ENCODE measurements around the gene CD93. TPM values are rescaled to one million over a fixed set of nuclear protein-coding genes. Genes with fewer than 3 reads are reported as not detected.

Gene CD93
- polyA plus RNA-seq, 4 donors, result 0.67 to 36.7 (median 8.9) TPM

- Histone ChIP-seq H3K27me3 (ENCODE audit: control insufficient read depth in 3 of 3, insufficient read depth in 3 of 3, low read length in 3 of 3) (peaks cover 14 to 69% (median 30%) of the 10 kb centered on the region in 3 donors), H3K36me3 (ENCODE audit: control insufficient read depth in 3 of 3, insufficient read depth in 2 of 3, low read depth in 1 of 3, low read length in 3 of 3) (no peaks in the 10 kb centered on the region), H3K27ac (ENCODE audit: low read depth in 1 of 3, low read length in 2 of 3) (peak overlapping the region in 2 of 3 donors; percentile 25 to 88), H3K4me1 (ENCODE audit: control insufficient read depth in 3 of 3, insufficient read depth in 2 of 3, low read depth in 1 of 3, low read length in 2 of 3) (peaks cover 0 to 13% (median 2%) of the 10 kb centered on the region in 3 donors), H3K4me3 (ENCODE audit: low read depth in 1 of 3, low read length in 3 of 3) (peak overlapping the region; percentile 4 to 39 (median 19)), H3K9me3 (ENCODE audit: control insufficient read depth in 2 of 2, insufficient read depth in 1 of 2, low read depth in 1 of 2, low read length in 1 of 2) (no peaks in the 10 kb centered on the region)
- DNase-seq, result peak; percentile 24 to 42
- WGBS, 3 donors, result 4 to 6% (median 6%) methylated on average over 83 to 92 of the region's 92 CpGs
- no peak for FAIRE-seq
Observed at GRCh38 chr20:23048283-23049200, 37.6 kb downstream of the CD93 start.

GRCh38 chr20:23047738-23048214 lies 38.3 kb downstream of the CD93 start:
- Histone ChIP-seq H3K4me1 (ENCODE audit: control insufficient read depth in 3 of 3, insufficient read depth in 2 of 3, low read depth in 1 of 3, low read length in 2 of 3) (peaks cover 0 to 13% (median 2%) of the 10 kb centered on the region in 3 donors), H3K4me3 (ENCODE audit: low read depth in 1 of 3, low read length in 3 of 3) (peak overlapping the region in 2 of 3 donors; percentile 18 to 31), H3K27me3 (ENCODE audit: control insufficient read depth in 3 of 3, insufficient read depth in 3 of 3, low read length in 3 of 3) (peaks cover 14 to 63% (median 26%) of the 10 kb centered on the region in 3 donors), H3K9me3 (ENCODE audit: control insufficient read depth in 2 of 2, insufficient read depth in 1 of 2, low read depth in 1 of 2, low read length in 1 of 2) (no peaks in the 10 kb centered on the region), H3K36me3 (ENCODE audit: control insufficient read depth in 3 of 3, insufficient read depth in 2 of 3, low read depth in 1 of 3, low read length in 3 of 3) (no peaks in the 10 kb centered on the region), H3K27ac (ENCODE audit: low read depth in 1 of 3, low read length in 2 of 3) (peak overlapping the region in 1 of 3 donors; percentile 88)
- FAIRE-seq (no peak), DNase-seq (peak in 1 of 2 donors; percentile 10)
- 10 to 21% (median 15%) methylated on average over 40 to 47 of the region's 47 CpGs for WGBS, 3 donors

GRCh38 chr20:23047001-23047737 lies 39.0 kb downstream of the CD93 start:
- H3K36me3 ChIP-seq (ENCODE audit: control insufficient read depth in 3 of 3, insufficient read depth in 2 of 3, low read depth in 1 of 3, low read length in 3 of 3), result no peaks in the 10 kb centered on the region
- no peak for DNase-seq
- peaks cover 11 to 58% (median 25%) of the 10 kb centered on the region in 3 donors for H3K27me3 ChIP-seq (ENCODE audit: control insufficient read depth in 3 of 3, insufficient read depth in 3 of 3, low read length in 3 of 3)
- H3K4me1 ChIP-seq (ENCODE audit: control insufficient read depth in 3 of 3, insufficient read depth in 2 of 3, low read depth in 1 of 3, low read length in 2 of 3), result peaks cover 0 to 13% (median 2%) of the 10 kb centered on the region in 3 donors
- no peak for FAIRE-seq
- H3K9me3 ChIP-seq (ENCODE audit: control insufficient read depth in 2 of 2, insufficient read depth in 1 of 2, low read depth in 1 of 2, low read length in 1 of 2), result no peaks in the 10 kb centered on the region
- no peak overlapping the region for H3K27ac ChIP-seq (ENCODE audit: low read depth in 1 of 3, low read length in 2 of 3)
- WGBS, 3 donors, result 56 to 61% (median 57%) methylated on average over 13 of the region's 13 CpGs
- peak overlapping the region in 2 of 3 donors; percentile 18 to 31 for H3K4me3 ChIP-seq (ENCODE audit: low read depth in 1 of 3, low read length in 3 of 3)

GRCh38 chr20:23046431-23046830 lies 39.7 kb downstream of the CD93 start:
- FAIRE-seq, result no peak

GRCh38 chr20:23043376-23043775 lies 42.7 kb downstream of the CD93 start:
- 15 to 51% (median 26%) methylated on average over 6 of the region's 6 CpGs for WGBS, 3 donors
- Histone ChIP-seq H3K27me3 (ENCODE audit: control insufficient read depth in 3 of 3, insufficient read depth in 3 of 3, low read length in 3 of 3) (peaks cover 8 to 39% (median 11%) of the 10 kb centered on the region in 3 donors), H3K27ac (ENCODE audit: low read depth in 1 of 3, low read length in 2 of 3) (no peak overlapping the region), H3K4me1 (ENCODE audit: control insufficient read depth in 3 of 3, insufficient read depth in 2 of 3, low read depth in 1 of 3, low read length in 2 of 3) (no peaks in the 10 kb centered on the region), H3K4me3 (ENCODE audit: low read depth in 1 of 3, low read length in 3 of 3) (no peak overlapping the region), H3K36me3 (ENCODE audit: control insufficient read depth in 3 of 3, insufficient read depth in 2 of 3, low read depth in 1 of 3, low read length in 3 of 3) (no peaks in the 10 kb centered on the region), H3K9me3 (ENCODE audit: control insufficient read depth in 2 of 2, insufficient read depth in 1 of 2, low read depth in 1 of 2, low read length in 1 of 2) (no peaks in the 10 kb centered on the region)
- DNase-seq (peak; percentile 29 to 43), FAIRE-seq (no peak)

More at GRCh38 chr20:23046431-23046830, 39.7 kb downstream of the CD93 start:
- H3K4me1 ChIP-seq (ENCODE audit: control insufficient read depth in 3 of 3, insufficient read depth in 2 of 3, low read depth in 1 of 3, low read length in 2 of 3), result peaks cover 0 to 10% (median 2%) of the 10 kb centered on the region in 3 donors
- peaks cover 9 to 54% (median 25%) of the 10 kb centered on the region in 3 donors for H3K27me3 ChIP-seq (ENCODE audit: control insufficient read depth in 3 of 3, insufficient read depth in 3 of 3, low read length in 3 of 3)
- no peak overlapping the region for H3K4me3 ChIP-seq (ENCODE audit: low read depth in 1 of 3, low read length in 3 of 3)
- no peak overlapping the region for H3K27ac ChIP-seq (ENCODE audit: low read depth in 1 of 3, low read length in 2 of 3)
- no peaks in the 10 kb centered on the region for H3K9me3 ChIP-seq (ENCODE audit: control insufficient read depth in 2 of 2, insufficient read depth in 1 of 2, low read depth in 1 of 2, low read length in 1 of 2)
- DNase-seq, result no peak
- no peaks in the 10 kb centered on the region for H3K36me3 ChIP-seq (ENCODE audit: control insufficient read depth in 3 of 3, insufficient read depth in 2 of 3, low read depth in 1 of 3, low read length in 3 of 3)

- Histone ChIP-seq H3K27ac (ENCODE audit: low read depth in 1 of 3, low read length in 2 of 3) (no peak overlapping the region), H3K27me3 (ENCODE audit: control insufficient read depth in 3 of 3, insufficient read depth in 3 of 3, low read length in 3 of 3) (peaks cover 4 to 34% (median 5%) of the 10 kb centered on the region in 3 donors), H3K9me3 (ENCODE audit: control insufficient read depth in 2 of 2, insufficient read depth in 1 of 2, low read depth in 1 of 2, low read length in 1 of 2) (no peaks in the 10 kb centered on the region), H3K4me1 (ENCODE audit: control insufficient read depth in 3 of 3, insufficient read depth in 2 of 3, low read depth in 1 of 3, low read length in 2 of 3) (no peaks in the 10 kb centered on the region), H3K4me3 (ENCODE audit: low read depth in 1 of 3, low read length in 3 of 3) (no peak overlapping the region), H3K36me3 (ENCODE audit: control insufficient read depth in 3 of 3, insufficient read depth in 2 of 3, low read depth in 1 of 3, low read length in 3 of 3) (no peaks in the 10 kb centered on the region)
- 58 to 61% (median 60%) methylated on average over 3 of the region's 3 CpGs for WGBS, 3 donors
- FAIRE-seq (no peak), DNase-seq (no peak)
Observed at GRCh38 chr20:23042270-23042669, 43.9 kb downstream of the CD93 start.

GRCh38 chr20:23039885-23040508 lies 46.1 kb downstream of the CD93 start:
- Histone ChIP-seq H3K27me3 (ENCODE audit: control insufficient read depth in 3 of 3, insufficient read depth in 3 of 3, low read length in 3 of 3) (peaks cover 4 to 30% (median 5%) of the 10 kb centered on the region in 3 donors), H3K36me3 (ENCODE audit: control insufficient read depth in 3 of 3, insufficient read depth in 2 of 3, low read depth in 1 of 3, low read length in 3 of 3) (no peaks in the 10 kb centered on the region), H3K4me1 (ENCODE audit: control insufficient read depth in 3 of 3, insufficient read depth in 2 of 3, low read depth in 1 of 3, low read length in 2 of 3) (no peaks in the 10 kb centered on the region), H3K9me3 (ENCODE audit: control insufficient read depth in 2 of 2, insufficient read depth in 1 of 2, low read depth in 1 of 2, low read length in 1 of 2) (no peaks in the 10 kb centered on the region), H3K4me3 (ENCODE audit: low read depth in 1 of 3, low read length in 3 of 3) (no peak overlapping the region), H3K27ac (ENCODE audit: low read depth in 1 of 3, low read length in 2 of 3) (no peak overlapping the region)
- FAIRE-seq (no peak), DNase-seq (no peak)
- WGBS, 3 donors, result 57 to 68% (median 57%) methylated on average over 3 of the region's 3 CpGs
